Measurements from ENCODE around the gene FIGNL2. TPM values are rescaled to one million over a fixed set of nuclear protein-coding genes. Genes with fewer than 3 reads are reported as not detected.

Gene FIGNL2
- total RNA-seq, 4 donors from 2014 or later = 1.7 to 2.7 TPM; not detected in 2

DNA sequence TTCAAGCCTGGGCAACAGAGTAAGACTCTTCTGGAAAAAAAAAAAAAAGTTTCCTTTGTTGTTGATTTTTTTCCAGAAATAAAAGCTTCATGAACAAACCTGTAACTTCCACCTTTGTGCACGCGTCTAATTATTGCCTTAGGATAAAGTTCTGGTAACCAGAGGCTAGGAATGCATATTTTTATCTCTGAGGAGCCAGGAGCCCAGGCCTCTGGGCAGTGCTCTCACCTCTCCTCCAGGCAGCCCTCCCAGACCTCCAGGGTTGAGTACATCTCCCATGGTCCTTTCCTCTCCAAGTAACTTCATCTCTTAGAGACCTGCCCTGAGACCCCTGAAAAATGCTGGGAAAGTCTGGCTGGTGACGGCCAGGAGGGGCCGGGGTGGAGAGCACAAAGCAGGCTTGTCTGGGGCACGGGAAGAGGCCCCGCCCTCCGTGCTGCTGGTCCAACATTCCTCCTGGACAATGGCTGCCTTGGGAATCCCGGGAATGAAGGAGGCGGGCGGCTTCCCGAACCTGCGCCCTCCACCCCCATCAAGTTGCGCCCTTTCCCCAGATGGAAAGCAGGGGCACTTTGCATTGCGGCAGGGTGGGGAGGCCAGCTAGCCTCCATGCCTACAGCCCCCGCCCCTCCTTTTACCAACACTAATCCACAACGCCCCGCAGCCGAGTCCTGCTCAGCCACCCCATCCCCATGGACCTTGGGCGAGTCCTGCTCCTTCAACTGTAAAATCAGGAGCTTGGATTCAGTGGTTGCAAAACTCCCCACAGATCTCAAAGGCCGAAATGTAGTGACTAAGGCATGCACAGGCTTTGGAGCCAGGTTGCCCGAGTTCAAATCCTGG lies 7.3 kb upstream of the FIGNL2 start:
- no peaks in the 10 kb centered on the region for H3K4me1 ChIP-seq
- H3K9me3 ChIP-seq = no peaks in the 10 kb centered on the region
- peak overlapping the region in 1 of 2 donors; percentile 33 for H3K27ac ChIP-seq
- no peak for TF ChIP-seq POLR2A (IDR thresholded peaks at IDR 0.05)
- TF ChIP-seq, protein P1, sequence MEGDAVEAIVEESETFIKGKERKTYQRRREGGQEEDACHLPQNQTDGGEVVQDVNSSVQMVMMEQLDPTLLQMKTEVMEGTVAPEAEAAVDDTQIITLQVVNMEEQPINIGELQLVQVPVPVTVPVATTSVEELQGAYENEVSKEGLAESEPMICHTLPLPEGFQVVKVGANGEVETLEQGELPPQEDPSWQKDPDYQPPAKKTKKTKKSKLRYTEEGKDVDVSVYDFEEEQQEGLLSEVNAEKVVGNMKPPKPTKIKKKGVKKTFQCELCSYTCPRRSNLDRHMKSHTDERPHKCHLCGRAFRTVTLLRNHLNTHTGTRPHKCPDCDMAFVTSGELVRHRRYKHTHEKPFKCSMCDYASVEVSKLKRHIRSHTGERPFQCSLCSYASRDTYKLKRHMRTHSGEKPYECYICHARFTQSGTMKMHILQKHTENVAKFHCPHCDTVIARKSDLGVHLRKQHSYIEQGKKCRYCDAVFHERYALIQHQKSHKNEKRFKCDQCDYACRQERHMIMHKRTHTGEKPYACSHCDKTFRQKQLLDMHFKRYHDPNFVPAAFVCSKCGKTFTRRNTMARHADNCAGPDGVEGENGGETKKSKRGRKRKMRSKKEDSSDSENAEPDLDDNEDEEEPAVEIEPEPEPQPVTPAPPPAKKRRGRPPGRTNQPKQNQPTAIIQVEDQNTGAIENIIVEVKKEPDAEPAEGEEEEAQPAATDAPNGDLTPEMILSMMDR (IDR thresholded peaks at IDR 0.05) = no peak
- intact Hi-C loops (cut with DNase I; ENCODE audit: low total_unique reads) = no loop called here
- H3K27me3 ChIP-seq = no peaks in the 10 kb centered on the region
- no peak for DNase-seq
- no peak overlapping the region for H3K4me3 ChIP-seq
- H3K36me3 ChIP-seq = no peaks in the 10 kb centered on the region

DNA sequence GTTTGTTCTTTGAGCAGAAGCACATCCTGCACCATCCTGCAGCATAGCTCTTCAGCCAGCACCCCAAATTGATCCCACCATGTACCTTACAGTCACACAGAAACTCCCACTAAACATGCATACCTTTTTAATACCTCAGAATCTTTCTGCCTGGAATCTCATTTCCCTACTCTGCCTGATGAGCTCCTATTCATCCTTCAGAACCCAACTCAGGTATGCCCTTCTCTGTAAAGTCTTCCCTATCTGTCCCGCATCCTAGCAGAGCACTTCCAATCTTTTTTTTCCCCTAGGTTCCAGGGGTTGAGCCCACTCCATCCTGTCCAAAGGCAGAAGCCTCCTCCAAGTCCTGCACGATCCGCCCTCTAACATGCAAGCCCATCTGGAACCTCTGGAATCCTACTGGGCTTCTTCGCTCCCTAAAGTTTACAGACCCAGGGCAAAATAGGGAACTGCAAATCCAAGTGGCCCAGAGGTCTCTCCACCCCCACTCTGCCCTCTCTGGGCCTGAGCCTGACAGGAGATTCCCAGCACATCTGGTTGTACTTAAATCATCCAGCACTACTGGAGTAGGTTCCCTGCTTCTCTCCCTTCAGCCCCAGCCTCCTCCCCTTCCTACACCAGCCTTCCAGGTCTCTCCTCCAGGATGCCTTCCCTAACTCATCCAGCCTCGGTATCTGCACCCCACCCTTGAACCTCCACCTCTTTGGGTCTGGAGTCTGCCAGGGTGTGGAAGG lies 4.1 kb upstream of the FIGNL2 start:
- TF ChIP-seq, protein P1 (IDR thresholded peaks at IDR 0.05) = no peak
- TF ChIP-seq POLR2A (IDR thresholded peaks at IDR 0.05) = no peak
- H3K27ac ChIP-seq = no peak overlapping the region
- no peaks in the 10 kb centered on the region for H3K9me3 ChIP-seq
- H3K27me3 ChIP-seq = no peaks in the 10 kb centered on the region
- H3K4me3 ChIP-seq = no peak overlapping the region
- peaks cover 0 to 5% of the 10 kb centered on the region in 2 donors for H3K4me1 ChIP-seq
- no peaks in the 10 kb centered on the region for H3K36me3 ChIP-seq
- intact Hi-C loops (cut with DNase I; ENCODE audit: low total_unique reads) = no loop called here
- no peak for DNase-seq

DNA sequence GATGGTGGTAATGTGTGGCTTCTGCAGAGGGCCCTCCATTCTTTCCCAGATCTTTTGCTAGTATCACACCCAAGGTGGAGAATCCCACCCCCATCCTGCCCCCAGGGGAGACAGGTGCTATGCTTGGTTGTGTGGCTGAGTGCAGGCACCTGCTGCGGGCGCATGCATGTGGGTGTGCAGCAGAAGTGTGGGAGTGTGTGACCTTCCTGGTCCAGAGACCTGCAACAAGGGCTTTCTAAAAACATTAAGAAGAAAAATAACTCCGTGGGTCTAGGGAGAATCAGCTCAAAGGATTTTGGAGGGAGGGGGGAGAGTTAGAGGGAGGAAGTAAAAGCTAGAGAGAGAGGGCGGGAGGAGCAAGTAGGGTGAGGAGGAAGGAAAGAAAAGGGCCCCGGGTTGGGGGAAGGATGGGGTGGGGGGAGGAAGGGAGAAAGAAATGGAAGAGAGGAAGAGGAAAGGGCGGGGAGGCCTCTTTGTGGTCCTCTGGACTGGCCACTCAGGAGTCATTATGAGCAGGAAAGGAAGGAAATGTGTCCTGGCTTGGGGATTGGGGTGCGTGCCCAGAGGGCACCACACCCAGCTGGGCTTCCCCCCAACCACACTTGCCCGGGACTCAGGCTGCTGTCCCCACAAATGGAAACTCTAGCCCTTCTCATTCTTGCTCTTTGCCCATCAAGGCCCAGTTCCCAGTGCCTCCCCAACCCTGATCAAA lies 3.1 kb upstream of the FIGNL2 start:
- Histone ChIP-seq H3K27ac (peak overlapping the region in 1 of 2 donors; percentile 72), H3K36me3 (no peaks in the 10 kb centered on the region), H3K4me3 (no peak overlapping the region), H3K4me1 (peaks cover 0 to 8% of the 10 kb centered on the region in 2 donors), H3K9me3 (no peaks in the 10 kb centered on the region), H3K27me3 (no peaks in the 10 kb centered on the region)
- no peak for DNase-seq
- intact Hi-C loops (cut with DNase I; ENCODE audit: low total_unique reads) = no loop called here
- TF ChIP-seq, protein P1 (IDR thresholded peaks at IDR 0.05) = no peak
- TF ChIP-seq POLR2A (IDR thresholded peaks at IDR 0.05) = no peak

DNA sequence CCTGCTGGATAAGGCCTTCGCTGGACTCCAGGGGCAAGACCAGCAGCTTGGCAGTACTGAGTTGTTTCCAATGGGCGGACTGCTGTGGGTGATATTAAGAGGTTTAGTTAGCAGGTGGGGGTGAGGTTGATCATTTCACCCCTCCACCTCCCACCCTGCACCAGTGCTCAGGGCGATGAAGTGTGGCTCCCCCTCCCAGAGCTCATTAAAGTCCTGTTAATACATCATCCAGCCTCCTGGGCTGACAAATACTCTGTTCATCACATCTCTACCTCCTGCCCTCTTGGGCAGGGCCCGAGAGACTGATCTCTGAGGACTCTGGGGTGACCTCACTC lies 2.4 kb upstream of the FIGNL2 start:
- Histone ChIP-seq H3K4me3 (no peak overlapping the region), H3K36me3 (no peaks in the 10 kb centered on the region), H3K27me3 (no peaks in the 10 kb centered on the region), H3K9me3 (no peaks in the 10 kb centered on the region), H3K27ac (peak overlapping the region in 1 of 2 donors; percentile 72), H3K4me1 (peaks cover 0 to 8% of the 10 kb centered on the region in 2 donors)
- TF ChIP-seq POLR2A (IDR thresholded peaks at IDR 0.05) = no peak
- TF ChIP-seq, protein P1 (IDR thresholded peaks at IDR 0.05) = no peak
- no peak for DNase-seq
- intact Hi-C loops (cut with DNase I; ENCODE audit: low total_unique reads) = no loop called here

All from uterus (tissue), 4 donors.